Fibroblast of skin of right quadriceps (primary cell): ENCODE results near the gene CYP24A1.

Source experiments
- DNase-seq: peaks from one replicate; pipeline ENCODE4 v3.0.0-alpha.2; 2013

Gene CYP24A1

DNA sequence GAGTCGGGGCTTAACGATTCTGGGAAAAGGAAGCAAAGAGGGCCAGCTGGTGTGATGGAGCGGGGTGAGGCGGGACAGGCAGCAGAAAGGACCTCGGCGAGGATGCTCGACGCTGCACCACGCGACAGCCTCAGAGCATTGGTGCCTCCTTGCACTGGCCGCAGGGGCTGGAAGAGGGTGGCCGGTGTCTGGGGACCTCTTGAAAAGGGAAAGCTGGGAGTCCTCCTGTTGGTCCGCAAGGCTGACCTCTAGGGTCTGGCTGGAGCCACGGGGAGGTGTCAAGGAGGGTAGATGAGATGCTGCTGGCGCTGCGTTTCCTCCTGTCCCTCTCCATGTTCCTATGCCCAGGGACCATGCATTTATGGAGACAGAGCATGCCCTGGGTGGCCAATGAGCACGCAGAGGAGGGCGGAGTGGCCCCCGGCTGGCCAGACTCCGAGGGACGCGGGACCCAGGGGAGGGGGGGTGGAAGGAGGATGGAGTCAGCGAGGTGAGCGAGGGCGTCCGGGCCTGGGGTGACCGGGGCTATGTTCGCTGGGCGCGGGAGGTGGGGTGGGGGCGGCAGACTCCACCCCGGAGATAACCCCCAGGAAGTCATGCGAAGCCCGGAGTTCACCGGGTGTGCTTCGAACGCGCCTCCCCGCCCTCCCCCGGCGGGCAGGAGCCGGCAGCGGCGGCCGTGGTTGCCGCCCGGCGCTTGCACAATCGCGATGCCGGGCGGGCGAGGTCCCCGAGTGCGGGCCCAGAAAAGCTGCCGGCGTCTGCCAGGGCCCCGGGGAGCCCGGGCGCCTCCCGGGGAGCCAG is at the start of gene CYP24A1:
Gene CYP24A1 (minus strand): TSS at position 334 of the 804 bp plus-strand sequence. CDS start 407 bp downstream, outside the sequence.
- DNase-seq, result no peak

DNA sequence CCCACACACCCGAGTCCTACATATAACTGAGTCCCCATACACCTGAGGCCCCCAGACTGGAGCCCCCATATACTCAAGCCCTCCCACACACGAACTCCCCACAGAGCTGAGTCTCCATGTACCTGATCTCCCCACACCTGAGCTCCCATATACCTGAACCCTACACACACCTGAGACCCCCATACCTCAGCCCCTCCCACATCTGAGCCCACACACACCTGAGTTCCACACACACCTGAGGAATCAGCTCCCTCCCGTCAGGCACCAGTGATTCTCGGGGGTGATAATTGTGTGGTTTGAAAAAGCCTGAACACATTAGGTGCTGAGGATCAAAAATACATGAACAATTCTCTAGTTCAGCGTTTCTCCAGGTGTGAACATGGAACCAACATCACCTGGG is 49.5 kb upstream of the CYP24A1 start:
- no peak for DNase-seq

DNA sequence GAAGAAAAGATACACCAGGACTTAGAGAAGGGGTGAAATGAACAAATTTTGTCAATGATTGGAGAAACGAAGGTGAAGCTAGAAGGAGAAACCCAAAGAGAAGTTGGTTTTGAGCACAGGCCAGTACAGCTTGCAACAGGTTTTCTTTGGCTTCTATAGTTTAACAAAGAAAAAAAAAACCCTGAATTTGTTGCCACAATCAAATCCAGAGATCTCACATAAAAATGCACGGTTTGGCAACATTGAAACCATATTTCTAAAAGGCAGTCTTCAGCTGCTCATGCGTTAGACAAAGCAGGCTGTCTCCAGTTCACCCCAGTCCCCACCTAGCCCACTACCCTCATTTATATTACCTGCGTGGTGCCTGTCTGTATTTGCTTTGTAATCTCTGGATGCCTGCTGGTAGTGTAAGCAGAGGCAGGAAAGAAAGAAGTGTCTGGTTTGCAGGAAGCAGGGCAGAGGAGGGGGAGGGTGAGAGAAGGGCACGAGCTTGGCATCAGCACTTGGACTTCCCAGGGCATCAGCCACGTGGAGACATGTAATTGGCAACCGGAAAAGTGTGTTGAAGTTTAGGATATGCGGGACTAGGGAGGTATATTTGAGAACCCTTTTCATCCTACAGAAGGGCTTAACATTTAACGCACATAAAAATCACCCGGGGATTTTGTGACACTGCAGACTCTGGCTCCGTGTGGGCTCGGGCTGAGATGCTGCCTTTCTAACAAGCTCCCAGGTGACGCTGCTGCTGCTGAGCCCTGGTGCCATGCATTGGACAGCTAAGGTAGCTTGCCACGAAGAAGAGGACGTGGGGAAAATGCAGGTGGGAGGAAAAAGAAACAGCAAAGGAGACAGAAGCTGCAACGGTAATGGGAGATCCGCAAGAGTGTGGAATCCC is 48.5 kb upstream of the CYP24A1 start:
- DNase-seq, result no peak

DNA sequence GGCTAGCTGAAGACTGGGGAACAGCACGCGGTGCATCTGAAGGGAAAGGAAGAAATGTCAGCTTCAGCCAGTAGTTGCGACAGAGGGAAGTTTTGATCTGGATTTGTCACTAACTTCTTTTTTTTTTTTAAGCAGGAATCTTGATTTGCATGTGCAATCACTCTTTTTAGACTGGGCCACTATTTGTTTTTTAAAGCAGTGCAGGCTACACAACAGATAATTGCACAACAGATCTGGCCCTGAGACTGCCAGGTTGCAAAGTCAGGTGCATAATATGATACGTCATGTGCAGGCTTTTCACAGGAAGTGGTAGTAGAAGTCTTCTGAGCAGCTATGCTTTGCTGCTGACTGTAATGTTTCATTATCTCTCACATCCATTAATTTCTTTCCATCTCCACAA is 47.6 kb upstream of the CYP24A1 start:
- DNase-seq, result no peak

DNA sequence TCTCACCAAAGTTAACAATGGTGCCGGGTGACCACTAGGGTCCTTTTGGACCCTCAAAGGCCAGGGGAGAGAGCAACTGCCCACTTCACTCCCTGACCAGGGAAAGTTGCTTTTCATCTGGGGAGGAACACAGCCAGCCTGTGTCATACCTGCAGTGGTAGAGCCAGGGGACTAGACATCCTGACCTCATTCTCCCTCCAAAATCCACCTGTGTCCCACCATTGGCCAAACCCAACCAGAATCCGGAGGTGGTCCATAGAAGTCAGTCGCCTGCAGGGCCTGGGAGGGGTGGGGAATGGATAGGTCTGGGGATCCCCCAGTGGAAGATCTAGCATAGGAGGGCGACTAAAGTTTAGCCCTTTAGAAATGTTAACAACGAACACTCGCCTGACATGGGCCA is 46.9 kb upstream of the CYP24A1 start:
- no peak for DNase-seq

DNA sequence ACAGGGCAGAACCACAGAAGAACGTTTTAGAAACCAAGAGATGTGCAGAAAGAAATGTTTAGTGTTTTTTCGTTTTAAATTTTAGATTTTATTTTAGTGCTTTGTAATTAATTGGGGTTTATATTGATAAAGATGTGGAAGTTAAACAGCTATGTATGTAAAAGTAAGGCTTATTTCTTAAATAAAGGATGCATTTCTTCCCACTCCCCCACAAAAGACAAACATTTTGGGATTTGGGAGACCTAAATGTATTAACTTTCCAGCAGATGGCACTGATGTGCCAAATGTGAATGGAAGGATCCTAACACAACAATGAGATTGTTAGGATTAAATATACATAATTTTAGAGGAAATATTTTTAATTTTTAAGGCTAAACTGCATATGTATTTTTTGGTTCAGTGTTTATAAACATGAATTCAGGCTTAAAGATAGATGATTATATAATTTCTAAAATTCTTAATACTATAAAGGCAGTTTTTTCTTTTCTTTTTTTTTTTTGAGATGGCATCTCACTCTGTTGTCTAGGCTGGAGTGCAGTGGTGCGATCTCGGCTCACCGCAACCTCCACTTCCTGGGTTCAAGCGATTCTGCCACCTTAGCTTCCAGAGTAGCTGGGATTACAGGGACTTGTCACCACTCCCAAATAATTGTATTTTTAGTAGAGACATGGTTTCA is 46.1 kb upstream of the CYP24A1 start:
- DNase-seq, result peak; percentile 55

DNA sequence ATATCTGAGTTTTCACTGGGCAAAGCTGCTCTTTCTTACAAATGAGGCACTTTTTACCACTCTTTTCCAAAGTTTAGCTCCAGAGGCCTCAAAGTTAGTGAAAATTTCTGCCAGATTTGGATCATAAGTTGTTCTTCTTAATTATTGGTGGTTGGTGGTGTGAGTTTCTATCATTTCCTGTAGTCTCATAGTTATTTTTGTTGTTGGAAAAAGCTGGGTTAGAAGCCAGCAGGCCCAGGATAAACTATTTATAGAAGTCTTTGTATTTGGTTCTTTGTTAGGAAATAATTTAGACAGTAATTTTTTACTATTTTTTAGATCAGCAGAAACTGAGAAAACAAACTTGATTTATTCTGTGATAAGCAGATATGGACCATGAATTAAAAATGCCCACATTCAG is 44.7 kb upstream of the CYP24A1 start:
- no peak for DNase-seq

DNA sequence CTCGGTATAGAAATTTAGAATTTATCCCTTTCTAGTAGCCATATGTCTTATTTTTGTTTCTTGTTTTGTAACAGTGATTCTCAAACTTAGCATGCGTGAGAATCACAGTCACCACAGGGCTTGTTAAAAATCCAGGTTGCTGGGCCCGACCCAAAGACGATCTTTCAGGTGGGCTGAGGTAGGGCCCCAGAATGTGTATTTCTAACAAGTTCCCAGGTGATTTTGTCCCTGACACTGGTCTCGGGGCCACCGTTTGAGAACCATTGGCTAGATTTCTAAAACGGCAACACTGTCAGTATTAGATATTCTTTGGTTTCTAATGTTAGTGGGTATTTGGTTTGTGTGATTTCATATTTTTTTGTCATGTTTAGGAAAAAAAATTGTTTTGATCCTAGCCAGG is 44.0 kb upstream of the CYP24A1 start:
- no peak for DNase-seq

DNA sequence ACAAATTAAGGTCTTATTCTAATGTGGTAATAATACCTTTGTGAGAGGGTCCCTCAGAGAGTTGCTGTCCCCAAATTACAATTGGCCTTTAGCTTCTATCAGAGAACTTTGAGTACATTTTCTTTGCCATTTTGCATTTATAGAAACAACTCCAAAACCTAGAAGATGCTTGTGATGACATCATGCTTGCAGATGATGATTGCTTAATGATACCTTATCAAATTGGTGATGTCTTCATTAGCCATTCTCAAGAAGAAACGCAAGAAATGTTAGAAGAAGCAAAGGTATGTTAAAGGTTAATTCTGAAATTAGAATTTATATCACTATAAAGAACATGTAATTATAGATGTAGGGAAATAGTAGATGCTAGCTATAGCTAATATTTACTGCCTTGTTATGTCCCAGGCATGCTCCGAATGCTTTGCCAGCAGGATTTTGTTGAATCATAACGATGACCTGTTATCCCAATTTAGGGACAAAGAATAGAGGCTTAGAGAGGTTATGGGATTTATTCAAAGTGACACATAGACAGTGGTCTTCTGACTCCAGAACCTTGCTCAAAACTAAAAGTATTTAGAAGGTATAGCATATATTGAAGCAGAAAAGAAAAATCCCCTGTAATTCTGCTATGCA is 41.5 kb upstream of the CYP24A1 start:
- no peak for DNase-seq

DNA sequence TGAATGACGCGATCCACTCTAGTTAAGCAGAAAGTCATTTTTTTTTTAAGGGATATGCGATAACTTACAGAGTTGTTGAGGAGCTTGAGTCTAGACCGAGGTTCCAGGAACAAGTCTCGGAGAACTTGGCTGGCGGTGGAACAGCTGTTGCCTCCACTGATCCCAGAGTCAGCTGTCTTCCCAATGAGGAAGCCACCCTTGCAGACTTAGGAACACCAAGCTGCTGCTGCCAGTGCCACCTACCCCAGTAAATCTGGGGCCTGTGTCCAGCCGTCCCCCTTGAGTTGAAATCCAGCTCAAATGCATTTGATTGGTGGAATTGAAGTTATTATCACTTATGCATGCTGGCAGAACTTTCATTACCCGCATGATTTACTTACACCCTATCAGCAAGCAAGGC is 40.8 kb upstream of the CYP24A1 start:
- no peak for DNase-seq

DNA sequence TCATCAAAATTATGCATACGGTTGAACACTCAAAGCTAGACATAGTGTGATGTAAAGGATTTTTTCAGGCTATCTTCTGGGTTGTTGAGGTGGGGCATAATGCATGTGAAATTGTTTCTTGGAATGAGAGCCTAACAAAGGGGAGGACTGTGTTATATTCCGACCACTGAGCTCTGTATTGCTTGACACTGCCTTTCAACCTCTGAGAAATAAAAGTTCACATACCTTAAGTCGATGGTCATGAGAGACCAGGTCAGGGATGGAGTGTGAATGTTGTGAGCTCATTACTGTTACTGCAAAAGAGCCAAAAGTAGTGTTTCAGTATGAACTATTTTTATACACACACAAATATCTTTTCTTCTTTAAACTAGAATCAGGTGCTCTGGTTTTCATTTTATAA is 39.1 kb upstream of the CYP24A1 start:
- no peak for DNase-seq

DNA sequence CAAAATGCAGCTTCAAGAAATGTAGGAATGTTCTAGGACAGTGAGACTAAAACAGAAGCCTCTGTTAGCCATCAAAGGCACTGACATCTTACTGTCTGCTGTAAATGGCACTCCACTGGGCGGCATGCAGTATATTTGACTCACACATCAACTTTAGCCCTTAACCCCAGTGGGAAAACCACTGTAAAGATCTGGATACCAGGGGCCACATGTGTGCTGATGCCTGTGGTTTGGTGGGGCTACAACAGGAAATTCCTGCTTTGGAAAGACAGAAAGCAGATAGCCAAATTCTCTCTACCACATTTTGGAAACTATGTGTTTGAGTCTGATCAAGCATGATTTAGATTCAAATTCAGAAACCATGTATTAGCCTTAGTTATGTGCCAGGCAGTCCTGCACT is 38.4 kb upstream of the CYP24A1 start:
- peak; percentile 94 for DNase-seq

DNA sequence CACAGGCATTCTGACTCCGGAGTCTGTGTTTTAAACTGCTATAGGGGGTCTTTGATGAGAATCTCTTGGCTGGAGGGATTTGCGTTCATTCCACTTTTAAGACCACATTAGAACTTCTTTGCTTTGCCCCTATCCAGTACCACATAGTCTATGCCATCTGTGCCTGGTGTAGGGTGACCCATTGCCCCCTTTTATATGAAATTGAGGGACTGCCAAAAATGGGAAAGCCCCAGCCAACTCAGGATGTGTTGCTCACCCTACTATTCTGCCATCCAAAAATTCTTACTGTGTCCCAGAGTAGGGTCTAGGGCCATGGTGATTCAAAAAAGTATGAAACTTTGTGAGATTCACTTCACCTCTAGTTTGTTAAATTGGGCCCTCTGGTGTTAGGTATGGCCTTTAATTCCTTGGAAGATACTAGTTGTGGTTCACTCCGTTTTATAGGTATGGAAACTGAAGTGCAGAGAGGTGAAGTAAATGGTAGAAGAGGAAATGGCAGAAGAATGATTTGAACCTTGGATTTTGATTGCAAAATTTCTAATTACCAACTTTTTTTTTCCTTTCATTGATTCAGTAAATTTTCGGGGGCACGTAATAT is 35.5 kb upstream of the CYP24A1 start:
- DNase-seq, result no peak

DNA sequence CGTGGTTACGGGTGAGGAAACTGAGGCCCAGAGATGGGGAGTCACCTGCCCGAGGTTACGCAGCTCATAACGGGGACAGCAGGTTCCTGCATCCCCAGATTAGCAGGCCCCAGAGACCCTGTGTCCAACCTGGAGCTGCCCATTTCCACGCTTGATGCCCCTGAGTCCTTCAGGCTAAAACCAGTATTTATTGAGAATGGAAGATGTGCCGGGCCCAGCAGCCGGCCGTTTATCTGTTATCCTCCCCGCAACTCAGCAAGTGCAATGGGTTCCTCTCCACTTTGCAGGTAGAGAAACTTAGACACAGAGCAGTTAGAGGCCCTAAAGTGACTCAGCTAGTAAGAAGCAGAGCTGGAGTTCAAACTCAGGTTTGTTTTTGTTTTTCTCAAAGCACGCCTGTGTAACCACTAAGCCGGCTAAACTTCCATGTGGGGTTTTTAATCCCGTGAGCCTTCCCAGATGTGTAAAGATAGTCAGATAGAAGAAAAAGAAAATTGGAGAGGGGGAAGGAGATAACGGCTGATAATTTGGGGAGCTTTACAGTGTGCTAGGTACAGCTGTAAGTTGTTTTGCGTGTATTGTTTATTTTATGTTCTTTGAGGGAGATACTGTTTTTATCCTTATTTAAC is 34.9 kb upstream of the CYP24A1 start:
- DNase-seq, result peak; percentile 61

DNA sequence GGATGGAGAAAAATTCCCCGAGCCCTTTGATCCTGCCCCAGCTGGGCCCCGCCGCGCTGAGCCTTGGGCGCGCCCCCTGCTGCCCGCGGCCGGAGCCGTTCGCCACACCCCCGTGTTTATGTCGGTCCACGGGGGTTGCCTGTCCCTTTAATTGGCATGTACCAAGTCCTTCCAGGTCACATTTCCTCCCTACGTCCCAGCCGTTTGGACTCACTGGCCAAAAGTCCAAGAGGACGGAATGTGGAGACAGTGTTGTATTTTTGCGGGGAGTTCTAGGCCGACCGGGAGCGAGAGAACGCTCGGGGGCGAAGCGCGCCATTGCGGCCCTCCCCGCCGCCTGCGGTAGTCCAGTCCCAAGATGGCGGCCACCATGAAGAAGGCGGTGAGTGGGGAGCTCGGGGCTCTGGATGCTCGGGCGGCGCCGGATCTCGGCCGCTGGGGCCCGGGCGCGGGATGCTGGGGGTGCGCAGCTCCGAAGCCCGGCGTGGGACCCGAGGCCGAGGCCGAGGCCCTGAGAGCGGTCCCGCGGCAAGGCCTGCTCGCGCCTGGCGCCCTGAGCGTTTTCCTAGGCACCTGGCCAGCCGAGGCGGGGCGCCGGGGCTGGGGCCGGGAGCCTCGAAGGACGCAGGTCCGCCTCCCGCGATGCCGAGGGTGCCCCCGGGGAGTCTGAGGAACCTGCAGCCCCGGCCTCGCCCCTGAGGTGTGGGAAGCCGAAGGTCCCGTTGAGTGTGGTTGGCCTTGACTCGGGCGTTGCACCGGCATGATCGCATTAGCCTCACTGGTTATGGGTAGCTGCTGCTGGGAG is 34.2 kb upstream of the CYP24A1 start, which contains the start of gene PFDN4:
Gene PFDN4 (plus strand): TSS at position 345 of the 805 bp plus-strand sequence. CDS start 14 bp downstream, at position 359.
- peak; percentile 84 for DNase-seq

DNA sequence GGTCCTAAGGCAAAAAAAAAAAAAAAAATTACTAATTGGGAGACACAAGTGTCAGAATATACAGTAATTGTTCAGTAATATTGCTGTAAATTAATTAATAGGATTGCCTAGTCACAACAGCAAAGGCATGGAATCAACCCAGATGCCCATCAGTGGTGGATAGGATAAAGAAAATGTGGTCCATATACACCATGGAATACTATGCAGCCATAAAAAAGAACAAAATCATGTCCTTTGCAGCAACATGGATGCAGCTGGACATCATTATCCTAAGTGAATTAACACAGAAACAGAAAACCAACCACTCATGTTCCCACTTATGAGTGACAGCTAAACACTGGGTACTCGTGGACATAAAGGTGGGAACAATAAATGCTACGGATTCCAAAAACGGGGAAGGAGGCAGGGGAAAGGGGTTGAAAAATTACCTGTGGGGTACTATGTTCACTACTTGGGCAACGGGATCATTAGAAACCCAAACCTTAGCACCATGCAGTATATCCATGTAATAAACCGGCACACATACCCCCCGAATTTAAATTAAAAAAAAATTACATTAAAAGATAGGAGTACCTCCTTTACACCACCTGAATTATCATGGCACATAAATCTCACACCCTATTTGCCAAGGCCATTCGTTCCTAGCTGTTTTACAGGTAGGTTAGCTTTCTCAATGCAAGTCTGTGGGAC is 33.4 kb upstream of the CYP24A1 start:
- no peak for DNase-seq

DNA sequence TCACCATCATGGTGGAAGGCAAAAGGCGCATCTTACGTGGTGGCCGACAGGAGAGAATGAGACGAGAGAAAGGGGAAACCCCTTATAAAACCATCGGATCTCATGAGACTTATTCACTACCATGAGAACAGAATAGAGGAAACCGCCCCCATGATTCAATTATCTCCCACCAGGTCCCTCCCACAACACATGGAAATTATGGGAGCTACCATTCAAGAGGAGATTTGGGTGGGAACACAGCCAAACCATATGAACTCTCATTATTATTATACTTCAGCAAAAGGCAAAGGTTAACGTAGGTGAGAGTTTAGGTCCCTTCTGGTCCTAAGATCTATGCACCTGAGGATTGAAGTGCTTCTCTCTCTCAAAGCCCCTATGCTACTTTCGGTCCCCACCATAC is 31.7 kb upstream of the CYP24A1 start:
- DNase-seq, result no peak

DNA sequence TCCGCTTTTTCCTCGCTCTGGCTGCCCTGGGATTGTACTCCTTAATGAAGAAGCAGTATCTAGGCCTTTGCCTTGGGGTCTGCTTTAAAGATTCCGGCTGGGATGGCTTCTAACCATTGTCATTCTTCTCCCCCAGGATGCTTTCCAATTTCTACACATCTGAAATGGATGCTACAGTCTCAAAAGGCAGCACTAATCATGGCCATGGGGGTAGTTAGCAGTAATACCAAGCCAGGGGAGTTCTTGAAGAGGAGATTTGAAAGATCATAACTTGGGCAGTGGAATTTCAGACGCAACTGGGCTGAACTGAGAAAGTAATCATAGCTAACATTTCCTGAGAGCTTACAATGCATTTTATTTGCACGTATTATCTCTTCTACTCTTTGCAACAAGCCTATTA is 30.7 kb upstream of the CYP24A1 start:
- DNase-seq, result no peak

DNA sequence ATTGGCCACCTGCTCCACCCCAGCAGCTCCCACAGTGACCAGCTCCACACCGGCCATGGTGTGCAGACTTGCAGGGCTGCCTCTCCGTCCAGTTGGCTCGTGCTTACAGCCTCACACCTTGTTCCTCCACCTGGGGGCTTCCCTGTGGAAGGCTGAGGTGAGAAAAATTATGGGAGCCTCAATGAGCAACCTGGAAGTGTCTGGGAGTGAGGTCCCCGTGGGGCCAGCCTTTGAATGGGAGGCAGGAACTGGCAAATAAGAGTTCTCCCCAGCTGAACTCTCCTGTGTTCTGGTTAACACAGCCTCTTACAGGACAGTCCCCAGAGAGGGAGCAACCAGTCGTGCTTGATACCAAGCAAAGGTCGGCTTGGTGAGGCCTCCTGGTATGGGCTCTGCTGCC is 30.3 kb upstream of the CYP24A1 start:
- DNase-seq, result no peak

DNA sequence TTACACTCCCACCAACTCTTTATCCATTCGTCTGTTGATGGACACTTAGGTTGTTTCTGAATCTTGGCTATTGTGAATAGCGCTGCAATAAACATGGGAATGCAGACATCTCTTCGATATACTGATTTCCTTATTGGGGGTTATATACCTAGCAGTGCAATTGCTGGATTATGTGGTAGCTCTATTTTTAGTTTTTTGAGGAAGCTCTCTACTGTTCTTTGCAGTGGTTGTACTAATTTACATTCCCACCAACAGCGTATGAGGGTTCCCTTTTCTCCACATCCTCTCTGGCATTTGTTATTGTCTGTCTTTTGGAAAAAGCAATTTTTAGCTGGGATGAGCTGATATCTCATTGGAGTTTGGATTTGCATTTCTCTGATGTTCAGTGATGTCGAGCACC is 29.5 kb upstream of the CYP24A1 start:
- no peak for DNase-seq
